ENCODE measurements around the gene IGFN1. TPM values are rescaled to one million over a fixed set of nuclear protein-coding genes. Genes with fewer than 3 reads are reported as not detected.

The IGFN1 gene
- total and polyA plus RNA-seq, 10 of the 15 experiments (the other 5 are each of a cell fraction or from before 2014, with no cell fraction given), result not detected

GRCh38 chr1:201220388-201220715 is 29.7 kb downstream of the IGFN1 start (continued):
- no peak for TF ChIP-seq MYC (IDR thresholded peaks at IDR 0.05; ENCODE audit: insufficient read depth, insufficient read length, insufficient replicate concordance, low read length, severe bottlenecking)

GRCh38 chr1:201221201-201221846 is 30.7 kb downstream of the IGFN1 start:
- in situ Hi-C loops (cut with MboI), result no loop called here
- WGBS (ENCODE audit: insufficient coverage, insufficient replicate concordance, low lambda C conversion rate, missing lambda C conversion rate), result 18% methylated on average over 7 of the region's 10 CpGs

GRCh38 chr1:201222125-201222524 is 31.5 kb downstream of the IGFN1 start:
- RAD21 ChIA-PET (ENCODE audit: unreplicated experiment), result interaction anchor here (1.4 kb wide), 1 partner anchor 51 kb away, joined by 3 read pairs; no protein-coding TSS in a partner anchor
- BruUV-seq (replicated peaks), result no TSS peak
- no peak for TF ChIP-seq SMAD1 (IDR thresholded peaks at IDR 0.05; ENCODE audit: low read depth, partially characterized antibody)
- no peak for TF ChIP-seq PAX8 (IDR thresholded peaks at IDR 0.05)
- no peak for TF ChIP-seq ZNF217 (IDR thresholded peaks at IDR 0.05)
- no peak for TF ChIP-seq REST (IDR thresholded peaks at IDR 0.05; ENCODE audit: low read depth, low read length)
- no peak for TF ChIP-seq SUZ12 (IDR thresholded peaks at IDR 0.05; ENCODE audit: unreplicated experiment)
- no peak for TF ChIP-seq SUPT20H (IDR thresholded peaks at IDR 0.05; ENCODE audit: borderline replicate concordance, control insufficient read depth, low read depth, low read length)
- no peak for TF ChIP-seq NFIC (IDR thresholded peaks at IDR 0.05; ENCODE audit: low read depth, low read length)

More at GRCh38 chr1:201221201-201221846, 30.7 kb downstream of the IGFN1 start:
- H3K27ac ChIP-seq (ENCODE audit: control insufficient read depth, insufficient read depth), result no peak overlapping the region
- BruUV-seq (replicated peaks), result no TSS peak
- H3K4me3 ChIP-seq, result no peak overlapping the region
- FAIRE-seq, result no peak
- H3K79me2 ChIP-seq (ENCODE audit: control insufficient read depth, insufficient read depth, low read length), result no peaks in the 10 kb centered on the region
- H3K27me3 ChIP-seq (replicated peaks in 1 of 2; ENCODE audit: control insufficient read depth in 2 of 2, insufficient read depth in 2 of 2, low read length in 1 of 2), result peaks cover 0 to 3% of the 10 kb centered on the region in 2 experiments; a peak in 3 of 4 replicates
- ChIA-PET SMC1A (ENCODE audit: uncharacterized antibody, unreplicated experiment) (no interaction called here), POLR2A (no interaction called here), RAD21 (ENCODE audit: unreplicated experiment) (interaction anchor here (1.4 kb wide), 1 partner anchor 50 kb away, joined by 3 read pairs; no protein-coding TSS in a partner anchor), CTCF (interaction anchor here (0.7 to 2.3 kb wide), 5 partner anchors 20 to 250 kb away, joined by 3 to 19 read pairs (median 3); no protein-coding TSS in a partner anchor)
- no peak for TF ChIP-seq TAF1 (IDR thresholded peaks at IDR 0.05; ENCODE audit: borderline replicate concordance, low read depth, low read length)
- TF ChIP-seq RBBP5 (conservative IDR thresholded peaks at IDR 0.05), result no peak
- H3K9me3 ChIP-seq (replicated peaks; ENCODE audit: control insufficient read depth, insufficient read depth, low read length), result no peaks in the 10 kb centered on the region
- no peak overlapping the region for H2AFZ ChIP-seq (ENCODE audit: control insufficient read depth, low read depth, low read length)
- no peak for ATAC-seq
- no peaks in the 10 kb centered on the region for H3K4me1 ChIP-seq (ENCODE audit: control insufficient read depth, insufficient read depth, low read length)
- no peak for DNase-seq (ENCODE audit: low read depth, low spot score)
- intact Hi-C loops (cut with micrococcal nuclease; ENCODE audit: unreplicated experiment), result loop anchor here (10.0 kb wide), 1 partner anchor 137 kb away; no protein-coding TSS in a partner anchor
- H4K20me1 ChIP-seq (ENCODE audit: control insufficient read depth, insufficient read depth), result peaks cover 4% of the 10 kb centered on the region; the same call in 1 of the 2 replicates
- H3K4me2 ChIP-seq (ENCODE audit: control insufficient read depth, insufficient read depth), result no peak overlapping the region
- no peaks in the 10 kb centered on the region for H3K36me3 ChIP-seq (ENCODE audit: control insufficient read depth in 2 of 2, insufficient read depth in 2 of 2, low read length in 1 of 2)
- H3K9ac ChIP-seq (ENCODE audit: control insufficient read depth, insufficient read depth, low read length), result no peak overlapping the region

More at GRCh38 chr1:201222125-201222524, 31.5 kb downstream of the IGFN1 start:
- H3K4me3 ChIP-seq, result no peak overlapping the region
- SMC1A ChIA-PET (ENCODE audit: uncharacterized antibody, unreplicated experiment), result no interaction called here
- intact Hi-C loops (cut with micrococcal nuclease; ENCODE audit: unreplicated experiment), result loop anchor here (10.0 kb wide), 1 partner anchor 137 kb away; no protein-coding TSS in a partner anchor
- H4K20me1 ChIP-seq (ENCODE audit: control insufficient read depth, insufficient read depth), result peaks cover 4% of the 10 kb centered on the region; the same call in 1 of the 2 replicates
- H3K79me2 ChIP-seq (ENCODE audit: control insufficient read depth, insufficient read depth, low read length), result no peaks in the 10 kb centered on the region
- H3K27ac ChIP-seq (ENCODE audit: control insufficient read depth, insufficient read depth), result no peak overlapping the region
- POLR2A ChIA-PET, result no interaction called here
- in situ Hi-C loops (cut with MboI), result no loop called here
- no peaks in the 10 kb centered on the region for H3K36me3 ChIP-seq (ENCODE audit: control insufficient read depth in 2 of 2, insufficient read depth in 2 of 2, low read length in 1 of 2)
- H3K4me2 ChIP-seq (ENCODE audit: control insufficient read depth, insufficient read depth), result no peak overlapping the region
- no peak overlapping the region for H3K9ac ChIP-seq (ENCODE audit: control insufficient read depth, insufficient read depth, low read length)
- CTCF ChIA-PET, result interaction anchor here (0.7 to 2.3 kb wide), 7 partner anchors 21 to 250 kb away, joined by 3 to 19 read pairs (median 5); partner anchors contain the start of gene TMEM9
- WGBS (ENCODE audit: insufficient coverage, insufficient replicate concordance, low lambda C conversion rate, missing lambda C conversion rate), result 45% methylated on average over 6 of the region's 6 CpGs
- H2AFZ ChIP-seq (ENCODE audit: control insufficient read depth, low read depth, low read length), result no peak overlapping the region
- H3K9me3 ChIP-seq (replicated peaks; ENCODE audit: control insufficient read depth, insufficient read depth, low read length), result no peaks in the 10 kb centered on the region
- H3K4me1 ChIP-seq (ENCODE audit: control insufficient read depth, insufficient read depth, low read length), result no peaks in the 10 kb centered on the region
- FAIRE-seq, result no peak
- ATAC-seq, result no peak
- peaks cover 0 to 2% of the 10 kb centered on the region in 2 experiments; a peak in 3 of 4 replicates for H3K27me3 ChIP-seq (replicated peaks in 1 of 2; ENCODE audit: control insufficient read depth in 2 of 2, insufficient read depth in 2 of 2, low read length in 1 of 2)
- no peak for DNase-seq (ENCODE audit: low read depth, low spot score)

Data from GM12878 (cell line).